HepG2 (cell line): ENCODE measurements around the gene TK1. TPM values are rescaled to one million over a fixed set of nuclear protein-coding genes. Genes with fewer than 3 reads are reported as not detected.

Experiments used
- ARID3A ChIP-seq: IDR thresholded peaks from 2 replicates; pipeline ENCODE4 v1.6.1; 2012; ENCODE audit warnings: low read depth, low read length, improper control_type of control experiment
- ARID4A ChIP-seq: sonication (generic); formaldehyde crosslinking; IDR thresholded peaks from 2 replicates; pipeline ENCODE4 v1.5.0; 2020; ENCODE audit warnings: mild to moderate bottlenecking, missing genetic modification reagents, borderline replicate concordance
- HOXA9 ChIP-seq: sonication (generic); formaldehyde crosslinking; IDR thresholded peaks from 2 replicates; pipeline ENCODE4 v1.8.1; 2022; ENCODE audit warnings: missing genetic modification reagents, mild to moderate bottlenecking, moderate library complexity, borderline replicate concordance
- KDM5B ChIP-seq: sonication (generic); formaldehyde crosslinking; IDR thresholded peaks from 2 replicates; pipeline ENCODE4 v1.4.0; 2020; ENCODE audit warnings: missing genetic modification reagents, mild to moderate bottlenecking, borderline replicate concordance
- RNF2 ChIP-seq: fragments of 450-650 bp; conservative IDR thresholded peaks from 2 replicates; pipeline ENCODE4 v1.6.1; 2016; ENCODE audit warnings: low read depth
- THAP9 ChIP-seq: sonication (generic); formaldehyde crosslinking; IDR thresholded peaks from 2 replicates; pipeline ENCODE4; 2020; ENCODE audit warnings: missing genetic modification reagents, mild to moderate bottlenecking, borderline replicate concordance
- TIGD3 ChIP-seq: sonication (generic); formaldehyde crosslinking; IDR thresholded peaks from 2 replicates; pipeline ENCODE4 v1.5.1; 2020; ENCODE audit warnings: mild to moderate bottlenecking, missing genetic modification reagents, borderline replicate concordance
- ZBTB7A ChIP-seq: sonication (generic); formaldehyde crosslinking; IDR thresholded peaks from 2 replicates; pipeline ENCODE4 v1.8.0; 2022; ENCODE audit warnings: mild to moderate bottlenecking, missing genetic modification reagents
- ZC3H13 ChIP-seq: sonication (generic); formaldehyde crosslinking; IDR thresholded peaks from 2 replicates; pipeline ENCODE4 v1.8.1; 2023; ENCODE audit warnings: mild to moderate bottlenecking, missing genetic modification reagents, moderate library complexity
- ZNF558 ChIP-seq: sonication (generic); formaldehyde crosslinking; IDR thresholded peaks from 2 replicates; pipeline ENCODE4 v1.9.0; 2022; ENCODE audit warnings: mild to moderate bottlenecking, missing genetic modification reagents, borderline replicate concordance
- ZNF687 ChIP-seq: sonication (generic); formaldehyde crosslinking; IDR thresholded peaks from 2 replicates; pipeline ENCODE4 v1.5.1; 2020; ENCODE audit warnings: mild to moderate bottlenecking, missing genetic modification reagents, moderate library complexity
- ZNF781 ChIP-seq: sonication (generic); formaldehyde crosslinking; IDR thresholded peaks from 2 replicates; pipeline ENCODE4 v1.5.1; 2020; ENCODE audit warnings: borderline replicate concordance, mild to moderate bottlenecking, missing genetic modification reagents; ENCODE audit errors: not compliant biosample characterization
- polyA plus RNA-seq, 8 experiments: library from polyadenylated mRNA; depleted of rRNA in 3 of 8; stranded (reverse) in 7 of 8; unstranded in 1 of 8; fragments of >200 nt; fragmentation: Illumina TruSeq in 4 of 8; extraction: Trizol in 4 of 8; gene quantifications; 2 replicates each; pipeline versions ENCODE4 v1.2.1 to v1.2.3, GENCODE V29; 2011 to 2016; ENCODE audit warnings: low read depth in 4 of 8, missing spikeins in 1 of 8, mixed read lengths in 1 of 8; ENCODE audit not compliant: insufficient read depth in 1 of 8
- total RNA-seq, 5 experiments: library from RNA; depleted of rRNA; stranded (reverse); fragments of >200 nt; fragmentation: Illumina TruSeq; extraction: Trizol; gene quantifications; 2 replicates each; pipeline ENCODE4 v1.2.3, GENCODE V29; 2016; ENCODE audit warnings: low read depth in 1 of 5

TK1 gene
- total and polyA plus RNA-seq, 2 of the 13 experiments (the other 11 are each of a cell fraction or from before 2014, with no cell fraction given), result 45.0 to 96.0 TPM

GRCh38 chr17:78174870-78175642 is 11.8 kb downstream of the TK1 start (continued):
- TF ChIP-seq ARID4A (no peak), RNF2 (no peak), ZC3H13 (CRISPR knock-in tag) (no peak), TIGD3 (CRISPR knock-in tag) (no peak), ZBTB7A (no peak), HOXA9 (no peak), THAP9 (CRISPR knock-in tag) (no peak), ZNF558 (CRISPR knock-in tag) (no peak), ZNF781 (CRISPR knock-in tag) (no peak), ZNF687 (peak; percentile 18; the same call in 1 of the 2 replicates), KDM5B (CRISPR knock-in tag) (0 out of 2 replicates have a peak, but pooled peaks have one; percentile 52), ARID3A (no peak)
